HG03103 (cell line): ENCODE data around the gene GPS1.

ENCODE experiments used
- ATAC-seq: cut with Tn5 transposase; IDR thresholded peaks from one replicate; pipeline ENCODE4 v1.9.1; 2021; ENCODE audit warnings: low read depth; ENCODE audit not compliant: unreplicated experiment

GPS1 gene

GRCh38 chr17:82041144-82041814 is 10.4 kb upstream of the GPS1 start:
- no peak for ATAC-seq

DNA sequence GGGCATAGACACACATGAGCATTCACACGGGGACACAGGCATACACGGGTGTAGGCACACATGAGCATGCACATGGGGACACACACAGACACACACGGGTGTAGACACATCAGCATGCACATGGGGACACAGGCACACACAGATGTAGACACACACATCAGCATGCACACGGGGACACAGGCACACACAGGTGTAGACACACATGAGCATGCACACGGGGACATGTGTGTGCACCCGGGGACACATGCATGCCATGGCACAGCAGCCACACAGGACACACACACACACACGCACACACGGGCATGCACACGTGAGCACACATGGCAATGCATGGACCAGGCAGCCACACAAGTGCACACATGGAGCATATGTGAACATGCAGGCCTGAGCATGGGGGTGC is 9.0 kb upstream of the GPS1 start:
- no peak for ATAC-seq

GRCh38 chr17:82043507-82043906 is 8.2 kb upstream of the GPS1 start:
- no peak for ATAC-seq

GRCh38 chr17:82045936-82046484 is 5.7 kb upstream of the GPS1 start:
- no peak for ATAC-seq

DNA sequence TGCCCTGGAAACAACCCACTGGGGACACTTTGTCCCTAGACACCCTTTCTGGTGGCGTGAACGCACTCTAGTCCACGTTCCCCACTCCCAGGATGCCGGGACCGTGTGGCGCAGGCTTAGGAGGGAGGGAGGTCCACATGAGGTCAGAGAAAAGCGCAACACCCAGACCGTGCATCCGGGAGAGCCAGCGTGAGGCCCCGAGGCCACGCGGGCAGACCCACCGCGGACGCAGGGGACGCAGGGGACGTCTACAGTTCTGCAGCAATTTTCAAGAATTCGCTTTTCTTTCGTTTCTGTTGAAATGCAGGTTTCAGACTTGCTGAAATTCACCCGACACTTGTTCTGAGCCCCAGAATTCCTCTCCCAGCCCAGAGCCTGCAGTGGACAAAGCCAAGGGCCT is 4.8 kb upstream of the GPS1 start:
- no peak for ATAC-seq

GRCh38 chr17:82047379-82047778 is 4.3 kb upstream of the GPS1 start:
- no peak for ATAC-seq

GRCh38 chr17:82047914-82048570 is 3.7 kb upstream of the GPS1 start:
- no peak for ATAC-seq

DNA sequence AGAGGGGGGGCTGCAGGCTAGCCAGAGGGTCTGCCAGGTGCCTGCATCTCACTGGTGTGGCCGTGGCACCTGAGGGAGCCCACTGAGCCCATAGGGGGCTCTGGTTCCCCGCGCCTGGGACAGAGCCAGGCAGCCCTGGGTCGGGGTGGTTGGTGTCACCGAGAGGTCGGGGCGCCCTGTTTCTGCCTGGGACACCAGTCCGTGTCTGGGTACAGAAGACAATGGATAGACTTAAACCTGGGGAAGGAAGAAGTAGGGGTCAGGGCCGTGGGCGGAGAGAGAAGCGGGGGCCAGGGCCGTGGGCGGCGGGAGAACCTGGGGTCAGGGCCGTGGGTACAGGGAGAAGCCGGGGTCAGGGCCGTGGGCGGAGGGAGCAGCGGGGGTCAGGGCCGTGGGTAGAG is 3.1 kb upstream of the GPS1 start:
- ATAC-seq, result no peak

DNA sequence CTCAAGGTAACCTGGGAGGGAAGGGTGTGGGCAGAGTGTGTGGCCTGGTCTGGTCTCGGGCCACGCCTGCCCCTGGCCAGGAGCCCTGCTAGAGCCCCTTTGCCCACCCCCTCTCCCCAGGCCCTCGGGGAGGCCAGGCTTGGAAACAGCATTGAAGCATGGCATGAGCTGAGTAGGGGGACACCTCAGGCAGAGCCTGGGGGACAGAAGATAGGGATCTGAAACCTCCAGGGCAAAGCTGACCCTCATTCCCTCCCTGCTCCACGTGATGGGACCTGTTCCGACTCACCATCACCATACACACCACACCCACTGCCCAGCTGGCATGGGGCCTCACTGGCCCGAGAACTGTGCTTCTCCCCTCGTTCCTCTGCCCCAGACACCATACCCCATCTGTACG is 2.6 kb upstream of the GPS1 start:
- ATAC-seq, result no peak

- no peak for ATAC-seq
Observed at GRCh38 chr17:82049521-82049971, 2.2 kb upstream of the GPS1 start.

DNA sequence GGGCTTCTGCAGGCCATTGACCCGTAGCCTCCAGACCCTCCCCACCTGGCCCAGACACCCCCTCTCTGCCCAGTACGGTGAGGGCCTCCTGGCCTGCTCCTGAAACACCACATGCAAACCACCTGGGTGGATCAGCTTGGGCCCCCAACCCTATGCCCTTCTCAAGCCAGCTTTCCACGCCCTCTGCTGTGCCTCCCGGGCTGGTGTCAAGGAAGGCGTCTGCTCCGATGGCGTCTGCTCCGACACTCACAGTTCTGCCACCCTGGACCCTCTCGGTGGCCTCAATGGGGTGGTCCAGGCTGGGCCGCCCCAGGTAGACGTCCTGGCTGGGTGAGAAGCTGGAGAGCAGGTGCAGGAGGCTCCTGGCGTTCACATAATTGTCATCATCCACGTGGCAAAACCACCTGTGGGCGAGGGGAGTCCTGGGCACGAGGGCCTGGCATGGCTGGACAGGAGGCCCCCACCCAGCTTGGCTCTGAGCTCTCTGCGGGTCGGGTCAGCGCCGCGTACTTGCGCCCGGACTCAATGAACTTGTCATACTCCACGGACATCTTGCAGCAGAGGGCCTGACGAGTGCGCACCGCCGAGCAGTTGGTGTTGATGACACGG is 1.4 kb upstream of the GPS1 start:
- ATAC-seq, result no peak

- no peak for ATAC-seq
Observed at GRCh38 chr17:82050761-82051641, 697 bp upstream of the GPS1 start.

- ATAC-seq, result no peak
Observed at GRCh38 chr17:82052638-82053059, 951 bp downstream of the GPS1 start.

- no peak for ATAC-seq
Observed at GRCh38 chr17:82053130-82053529, 1.4 kb downstream of the GPS1 start.

DNA sequence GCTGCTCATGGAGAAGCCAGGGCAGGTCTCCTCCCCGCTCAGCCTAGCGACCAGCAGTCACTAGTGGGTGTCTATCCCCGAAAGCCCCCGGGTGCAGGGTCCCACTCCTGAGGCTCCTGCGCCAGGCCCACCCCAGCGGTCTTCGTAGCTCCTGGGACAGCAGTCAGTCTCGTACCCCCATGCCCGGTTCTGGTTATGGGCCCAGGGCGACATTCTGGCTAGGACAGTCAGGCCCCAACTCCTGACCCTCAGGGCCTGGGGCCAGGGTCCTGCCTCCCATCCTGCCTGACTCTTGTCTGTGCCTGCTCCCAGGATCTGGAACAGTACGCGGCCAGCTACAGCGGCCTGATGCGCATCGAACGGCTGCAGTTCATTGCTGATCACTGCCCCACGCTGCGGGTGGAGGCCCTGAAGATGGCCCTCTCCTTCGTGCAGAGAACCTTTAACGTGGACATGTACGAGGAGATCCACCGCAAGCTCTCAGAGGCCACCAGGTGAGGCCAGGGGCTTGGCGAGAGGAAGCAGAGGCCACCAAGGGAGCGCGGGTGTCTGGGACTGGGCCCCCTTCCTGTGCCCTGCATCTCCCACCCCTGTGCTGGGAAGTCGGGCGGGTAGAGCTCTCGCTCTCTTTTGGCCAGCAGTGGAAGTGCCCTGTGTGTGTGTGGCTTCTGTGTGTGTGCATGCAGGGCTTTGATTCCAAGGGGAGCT is 2.0 kb downstream of the GPS1 start:
- no peak for ATAC-seq

DNA sequence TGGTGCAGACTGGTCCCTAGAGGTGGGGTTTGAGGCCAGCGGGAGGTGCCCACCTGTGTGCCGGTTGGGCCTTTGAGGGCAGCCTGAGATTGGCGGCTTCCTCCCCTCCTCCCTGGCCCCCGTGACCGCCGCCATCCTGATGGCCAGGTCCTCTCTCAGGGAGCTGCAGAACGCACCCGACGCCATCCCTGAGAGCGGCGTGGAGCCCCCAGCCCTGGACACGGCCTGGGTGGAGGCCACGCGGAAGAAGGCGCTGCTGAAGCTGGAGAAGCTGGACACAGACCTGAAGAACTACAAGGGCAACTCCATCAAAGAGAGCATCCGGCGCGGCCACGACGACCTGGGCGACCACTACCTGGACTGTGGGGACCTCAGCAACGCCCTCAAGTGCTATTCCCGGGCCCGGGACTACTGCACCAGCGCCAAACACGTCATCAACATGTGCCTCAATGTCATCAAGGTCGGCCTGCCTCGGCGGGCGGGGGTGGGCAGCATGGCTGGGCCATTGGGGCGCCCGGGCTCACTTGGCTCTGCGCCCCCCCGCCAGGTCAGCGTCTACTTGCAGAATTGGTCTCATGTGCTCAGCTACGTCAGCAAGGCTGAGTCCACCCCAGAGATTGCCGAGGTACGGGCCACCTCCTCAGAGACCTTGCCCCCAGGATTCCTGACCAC is 2.8 kb downstream of the GPS1 start:
- ATAC-seq, result no peak

GRCh38 chr17:82055023-82055964 is 3.6 kb downstream of the GPS1 start:
- ATAC-seq, result no peak

DNA sequence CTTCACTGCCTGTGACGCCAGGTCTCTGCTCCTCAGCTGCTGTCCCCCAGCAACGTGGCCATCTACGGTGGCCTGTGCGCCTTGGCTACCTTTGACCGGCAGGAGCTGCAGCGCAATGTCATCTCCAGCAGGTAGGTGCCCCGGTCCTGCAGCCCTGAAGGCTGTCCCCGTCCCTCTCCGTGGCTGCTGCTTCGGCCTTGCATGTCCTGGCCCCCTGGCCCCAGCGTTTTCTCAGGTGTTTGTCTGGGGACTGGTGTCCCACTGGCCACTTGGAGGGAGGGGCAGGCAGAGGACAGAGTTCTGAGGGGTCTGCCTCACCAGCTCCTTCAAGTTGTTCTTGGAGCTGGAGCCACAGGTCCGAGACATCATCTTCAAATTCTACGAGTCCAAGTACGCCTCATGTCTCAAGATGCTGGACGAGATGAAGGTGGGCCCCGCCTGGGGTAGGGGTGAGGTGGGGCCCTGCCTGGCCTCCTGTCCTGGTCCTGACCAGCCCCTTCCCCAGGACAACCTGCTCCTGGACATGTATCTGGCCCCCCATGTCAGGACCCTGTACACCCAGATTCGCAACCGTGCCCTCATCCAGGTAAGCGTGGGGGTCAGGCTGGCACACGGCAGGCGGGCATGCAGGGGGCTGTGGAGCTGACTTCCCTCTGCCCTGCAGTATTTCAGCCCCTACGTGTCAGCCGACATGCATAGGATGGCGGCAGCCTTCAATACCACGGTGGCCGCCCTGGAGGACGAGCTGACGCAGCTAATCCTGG is 4.4 kb downstream of the GPS1 start:
- ATAC-seq, result no peak
